ENCODE data around the gene MRPS14.
A peak's percentile ranks its signal among the peaks of the same experiment; 100 is the strongest.

MRPS14 gene

GRCh38 chr1:174989536-174990220 is 33.5 kb downstream of the MRPS14 start:
- H3K4me3 ChIP-seq, result no peak overlapping the region
- H3K27me3 ChIP-seq (ENCODE audit: low read depth), result no peaks in the 10 kb centered on the region
- H3K36me3 ChIP-seq (replicated peaks), result no peaks in the 10 kb centered on the region
- in situ Hi-C loops (cut with MboI; ENCODE audit: low sequenced_read_pairs), result loop anchor here (25.0 kb wide), 1 partner anchor 727 kb away; no protein-coding TSS in a partner anchor
- DNase-seq (ENCODE audit: low spot score in 2 of 2), result no peak
- 0 out of 2 replicates have a peak, but pooled peaks cover 5% of the 10 kb centered on the region for H3K4me1 ChIP-seq
- H3K9me3 ChIP-seq, result no peaks in the 10 kb centered on the region

- Histone ChIP-seq H3K4me3 (no peak overlapping the region), H3K27me3 (ENCODE audit: low read depth) (no peaks in the 10 kb centered on the region), H3K4me1 (0 out of 2 replicates have a peak, but pooled peaks cover 5% of the 10 kb centered on the region), H3K9me3 (no peaks in the 10 kb centered on the region), H3K36me3 (replicated peaks) (no peaks in the 10 kb centered on the region)
- in situ Hi-C loops (cut with MboI; ENCODE audit: low sequenced_read_pairs), result loop anchor here (25.0 kb wide), 1 partner anchor 727 kb away; no protein-coding TSS in a partner anchor
- no peak for DNase-seq (ENCODE audit: low spot score in 2 of 2)
These were observed 34.2 kb downstream of the MRPS14 start for GRCh38 chr1:174988986-174989385.

- no peaks in the 10 kb centered on the region for H3K27me3 ChIP-seq (ENCODE audit: low read depth)
- no peak overlapping the region for H3K4me3 ChIP-seq
- no peak for DNase-seq (ENCODE audit: low spot score in 2 of 2)
- in situ Hi-C loops (cut with MboI; ENCODE audit: low sequenced_read_pairs), result loop anchor here (25.0 kb wide), 1 partner anchor 726 kb away; no protein-coding TSS in a partner anchor
- H3K36me3 ChIP-seq (replicated peaks), result no peaks in the 10 kb centered on the region
- 0 out of 2 replicates have a peak, but pooled peaks cover 5% of the 10 kb centered on the region for H3K4me1 ChIP-seq
- H3K9me3 ChIP-seq, result no peaks in the 10 kb centered on the region
These were observed 34.7 kb downstream of the MRPS14 start for GRCh38 chr1:174988539-174988938.

GRCh38 chr1:174984952-174985351 is 38.3 kb downstream of the MRPS14 start:
- no peaks in the 10 kb centered on the region for H3K9me3 ChIP-seq
- no peak for DNase-seq (ENCODE audit: low spot score in 2 of 2)
- H3K4me1 ChIP-seq, result no peaks in the 10 kb centered on the region
- no peaks in the 10 kb centered on the region for H3K36me3 ChIP-seq (replicated peaks)
- in situ Hi-C loops (cut with MboI; ENCODE audit: low sequenced_read_pairs), result loop anchor here (25.0 kb wide), 1 partner anchor 723 kb away; no protein-coding TSS in a partner anchor
- no peak overlapping the region for H3K4me3 ChIP-seq
- no peaks in the 10 kb centered on the region for H3K27me3 ChIP-seq (ENCODE audit: low read depth)

- DNase-seq (ENCODE audit: low spot score in 2 of 2), result peak in 1 of 2 experiments; percentile 39
- Histone ChIP-seq H3K27me3 (ENCODE audit: low read depth) (no peaks in the 10 kb centered on the region), H3K4me3 (no peak overlapping the region), H3K4me1 (no peaks in the 10 kb centered on the region), H3K9me3 (no peaks in the 10 kb centered on the region), H3K36me3 (replicated peaks) (no peaks in the 10 kb centered on the region)
- in situ Hi-C loops (cut with MboI; ENCODE audit: low sequenced_read_pairs), result loop anchor here (25.0 kb wide), 1 partner anchor 721 kb away; no protein-coding TSS in a partner anchor
These were observed 40.1 kb downstream of the MRPS14 start for GRCh38 chr1:174982971-174983689.

- Histone ChIP-seq H3K4me1 (no peaks in the 10 kb centered on the region), H3K4me3 (no peak overlapping the region), H3K27me3 (ENCODE audit: low read depth) (no peaks in the 10 kb centered on the region), H3K36me3 (replicated peaks) (no peaks in the 10 kb centered on the region), H3K9me3 (no peaks in the 10 kb centered on the region)
- in situ Hi-C loops (cut with MboI; ENCODE audit: low sequenced_read_pairs), result loop anchor here (25.0 kb wide), 1 partner anchor 714 kb away; no protein-coding TSS in a partner anchor
- no peak for DNase-seq (ENCODE audit: low spot score in 2 of 2)
These were observed 46.7 kb downstream of the MRPS14 start for GRCh38 chr1:174976436-174977108.

- in situ Hi-C loops (cut with MboI; ENCODE audit: low sequenced_read_pairs), result loop anchor here (25.0 kb wide), 1 partner anchor 713 kb away; no protein-coding TSS in a partner anchor
These were observed 47.5 kb downstream of the MRPS14 start for GRCh38 chr1:174975764-174976163.

GRCh38 chr1:174974711-174975119 is 48.5 kb downstream of the MRPS14 start:
- Histone ChIP-seq H3K27me3 (ENCODE audit: low read depth) (no peaks in the 10 kb centered on the region), H3K4me3 (no peak overlapping the region), H3K36me3 (replicated peaks) (no peaks in the 10 kb centered on the region), H3K9me3 (no peaks in the 10 kb centered on the region), H3K4me1 (no peaks in the 10 kb centered on the region)
- in situ Hi-C loops (cut with MboI; ENCODE audit: low sequenced_read_pairs), result loop anchor here (25.0 kb wide), 1 partner anchor 712 kb away; no protein-coding TSS in a partner anchor
- no peak for DNase-seq (ENCODE audit: low spot score in 2 of 2)

More at GRCh38 chr1:174975764-174976163, 47.5 kb downstream of the MRPS14 start:
- Histone ChIP-seq H3K27me3 (ENCODE audit: low read depth) (no peaks in the 10 kb centered on the region), H3K36me3 (replicated peaks) (no peaks in the 10 kb centered on the region), H3K4me1 (no peaks in the 10 kb centered on the region), H3K9me3 (no peaks in the 10 kb centered on the region), H3K4me3 (no peak overlapping the region)
- DNase-seq (ENCODE audit: low spot score in 2 of 2), result no peak

GRCh38 chr1:174971902-174972301 is 51.3 kb downstream of the MRPS14 start:
- H3K4me1 ChIP-seq, result no peaks in the 10 kb centered on the region
- H3K4me3 ChIP-seq, result no peak overlapping the region
- DNase-seq (ENCODE audit: low spot score in 2 of 2), result no peak
- H3K27me3 ChIP-seq (ENCODE audit: low read depth), result no peaks in the 10 kb centered on the region
- H3K9me3 ChIP-seq, result no peaks in the 10 kb centered on the region
- in situ Hi-C loops (cut with MboI; ENCODE audit: low sequenced_read_pairs), result no loop called here
- H3K36me3 ChIP-seq (replicated peaks), result no peaks in the 10 kb centered on the region

- Histone ChIP-seq H3K9me3 (no peaks in the 10 kb centered on the region), H3K27me3 (ENCODE audit: low read depth) (no peaks in the 10 kb centered on the region), H3K4me3 (no peak overlapping the region), H3K4me1 (no peaks in the 10 kb centered on the region), H3K36me3 (replicated peaks) (no peaks in the 10 kb centered on the region)
- in situ Hi-C loops (cut with MboI; ENCODE audit: low sequenced_read_pairs), result no loop called here
- DNase-seq (ENCODE audit: low spot score in 2 of 2), result no peak
These were observed 51.8 kb downstream of the MRPS14 start for GRCh38 chr1:174971466-174971865.

GRCh38 chr1:174969977-174970376 is 53.2 kb downstream of the MRPS14 start:
- no peaks in the 10 kb centered on the region for H3K36me3 ChIP-seq (replicated peaks)
- H3K9me3 ChIP-seq, result no peaks in the 10 kb centered on the region
- no peak overlapping the region for H3K4me3 ChIP-seq
- H3K4me1 ChIP-seq, result no peaks in the 10 kb centered on the region
- H3K27me3 ChIP-seq (ENCODE audit: low read depth), result no peaks in the 10 kb centered on the region
- no peak for DNase-seq (ENCODE audit: low spot score in 2 of 2)
- in situ Hi-C loops (cut with MboI; ENCODE audit: low sequenced_read_pairs), result no loop called here

- H3K9me3 ChIP-seq, result no peaks in the 10 kb centered on the region
- no peaks in the 10 kb centered on the region for H3K36me3 ChIP-seq (replicated peaks)
- no peak for DNase-seq (ENCODE audit: low spot score in 2 of 2)
- no peaks in the 10 kb centered on the region for H3K27me3 ChIP-seq (ENCODE audit: low read depth)
- H3K4me3 ChIP-seq, result no peak overlapping the region
- H3K4me1 ChIP-seq, result no peaks in the 10 kb centered on the region
- in situ Hi-C loops (cut with MboI; ENCODE audit: low sequenced_read_pairs), result no loop called here
These were observed 54.4 kb downstream of the MRPS14 start for GRCh38 chr1:174968750-174969244.

- H3K4me3 ChIP-seq, result no peak overlapping the region
- H3K9me3 ChIP-seq, result no peaks in the 10 kb centered on the region
- in situ Hi-C loops (cut with MboI; ENCODE audit: low sequenced_read_pairs), result no loop called here
- DNase-seq (ENCODE audit: low spot score in 2 of 2), result no peak
- no peaks in the 10 kb centered on the region for H3K27me3 ChIP-seq (ENCODE audit: low read depth)
- H3K4me1 ChIP-seq, result no peaks in the 10 kb centered on the region
- H3K36me3 ChIP-seq (replicated peaks), result no peaks in the 10 kb centered on the region
These were observed 55.1 kb downstream of the MRPS14 start for GRCh38 chr1:174967845-174968705.

All from HAP-1 (cell line).